Measurements from ENCODE around the gene APOF.
"Not testable (repeated sequence)": the region's sequence is repeated elsewhere in the genome, so short reads cannot be mapped to it uniquely, and the experiment has no call there.

The APOF gene

GRCh38 chr12:56362130-56363059, at the start of gene APOF:
Gene APOF, minus strand, starts transcription at chr12:56362857. Its CDS starts 112 bp downstream, at chr12:56362745.
- no peak for DNase-seq

- no peak for DNase-seq
Observed at GRCh38 chr12:56411781-56412639, 49.4 kb upstream of the APOF start.

GRCh38 chr12:56410768-56411167, 48.1 kb upstream of the APOF start:
- no peak for DNase-seq

GRCh38 chr12:56408799-56409417, 46.3 kb upstream of the APOF start:
- no peak for DNase-seq

GRCh38 chr12:56404227-56404626, 41.6 kb upstream of the APOF start:
- not testable (repeated sequence) for DNase-seq

- DNase-seq: not testable (repeated sequence)
Observed at GRCh38 chr12:56401612-56402011, 39.0 kb upstream of the APOF start.

- DNase-seq: not testable (repeated sequence)
Observed at GRCh38 chr12:56401125-56401524, 38.5 kb upstream of the APOF start.

GRCh38 chr12:56399466-56399865, 36.8 kb upstream of the APOF start:
- DNase-seq: not testable (repeated sequence)

- no peak for DNase-seq
Observed at GRCh38 chr12:56398324-56398723, 35.7 kb upstream of the APOF start.

- DNase-seq: no peak
Observed at GRCh38 chr12:56392331-56392730, 29.7 kb upstream of the APOF start.

- DNase-seq: no peak
Observed at GRCh38 chr12:56391721-56392120, 29.1 kb upstream of the APOF start.

GRCh38 chr12:56389412-56389811, 26.8 kb upstream of the APOF start:
- DNase-seq: no peak

GRCh38 chr12:56387152-56387736, 24.6 kb upstream of the APOF start:
- DNase-seq: no peak

- DNase-seq: no peak
Observed at GRCh38 chr12:56385873-56386272, 23.2 kb upstream of the APOF start.

GRCh38 chr12:56382611-56383010, 20.0 kb upstream of the APOF start:
- no peak for DNase-seq

GRCh38 chr12:56377989-56378316, 15.3 kb upstream of the APOF start:
- no peak for DNase-seq

GRCh38 chr12:56377310-56377988, 14.8 kb upstream of the APOF start:
- no peak for DNase-seq

- no peak for DNase-seq
Observed at GRCh38 chr12:56375598-56376434, 13.2 kb upstream of the APOF start.

GRCh38 chr12:56374726-56375597, 12.3 kb upstream of the APOF start:
- DNase-seq: no peak

- DNase-seq: no peak
Observed at GRCh38 chr12:56373515-56373914, 10.9 kb upstream of the APOF start.

All from activated naive CD4-positive, alpha-beta T cell treated with anti-CD3 and anti-CD28 coated beads, Interleukin-2, amount 50 U/mL, for 16 hours (primary cell).